ENCODE results near the gene RASAL1.

RASAL1 gene

GRCh38 chr12:113115455-113116126, 20.0 kb downstream of the RASAL1 start:
- no peak for DNase-seq (ENCODE audit: low spot score)

- DNase-seq (ENCODE audit: low spot score): no peak
Observed at GRCh38 chr12:113114447-113115178, 20.9 kb downstream of the RASAL1 start.

- DNase-seq (ENCODE audit: low spot score): no peak
Observed at GRCh38 chr12:113113397-113113796, 22.2 kb downstream of the RASAL1 start.

- no peak for DNase-seq (ENCODE audit: low spot score)
Observed at GRCh38 chr12:113112043-113112899, 23.3 kb downstream of the RASAL1 start.

DNA sequence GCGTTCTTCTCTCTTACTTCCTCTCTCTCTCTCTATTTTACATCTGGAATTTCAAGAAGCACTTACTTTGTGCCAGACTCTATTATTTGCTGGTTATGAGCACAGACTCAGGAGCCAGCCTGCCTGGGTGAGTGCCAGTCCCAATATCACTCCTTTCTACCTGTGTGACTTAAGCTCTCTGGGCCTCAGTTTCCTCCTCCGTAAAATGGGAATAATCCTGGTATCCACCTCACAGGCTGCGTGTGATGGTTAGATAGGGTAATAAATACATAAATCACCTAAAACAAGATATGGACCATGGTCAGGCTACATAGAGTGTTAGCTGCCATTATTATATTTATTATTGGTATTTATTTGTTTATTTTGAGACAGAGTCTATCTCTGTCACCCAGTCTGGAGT, 24.3 kb downstream of the RASAL1 start:
- DNase-seq (ENCODE audit: low spot score): no peak

GRCh38 chr12:113109872-113110599, 25.5 kb downstream of the RASAL1 start:
- DNase-seq (ENCODE audit: low spot score): no peak

GRCh38 chr12:113109360-113109759, 26.2 kb downstream of the RASAL1 start:
- no peak for DNase-seq (ENCODE audit: low spot score)

GRCh38 chr12:113108308-113108707, 27.3 kb downstream of the RASAL1 start:
- no peak for DNase-seq (ENCODE audit: low spot score)

DNA sequence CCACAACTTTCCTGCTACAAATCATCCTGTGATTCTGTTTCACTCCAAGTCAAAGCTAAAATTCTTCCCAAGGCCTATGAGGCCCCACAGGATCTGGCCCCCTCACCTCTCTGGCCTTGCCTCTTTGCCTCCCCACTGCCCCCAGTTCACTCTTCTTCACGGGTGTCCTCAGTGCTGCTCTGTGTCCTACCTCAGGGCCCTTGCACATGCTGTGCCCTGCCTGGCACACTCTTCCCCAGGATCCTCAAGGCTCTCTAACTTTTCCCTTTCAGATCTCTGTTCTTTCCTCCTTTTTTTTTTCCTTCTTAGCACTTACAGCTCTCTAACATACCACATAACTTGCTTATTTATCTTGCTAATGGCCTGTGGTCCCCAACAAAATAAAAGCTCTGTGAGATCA, 29.2 kb downstream of the RASAL1 start:
- DNase-seq (ENCODE audit: low spot score): no peak

DNA sequence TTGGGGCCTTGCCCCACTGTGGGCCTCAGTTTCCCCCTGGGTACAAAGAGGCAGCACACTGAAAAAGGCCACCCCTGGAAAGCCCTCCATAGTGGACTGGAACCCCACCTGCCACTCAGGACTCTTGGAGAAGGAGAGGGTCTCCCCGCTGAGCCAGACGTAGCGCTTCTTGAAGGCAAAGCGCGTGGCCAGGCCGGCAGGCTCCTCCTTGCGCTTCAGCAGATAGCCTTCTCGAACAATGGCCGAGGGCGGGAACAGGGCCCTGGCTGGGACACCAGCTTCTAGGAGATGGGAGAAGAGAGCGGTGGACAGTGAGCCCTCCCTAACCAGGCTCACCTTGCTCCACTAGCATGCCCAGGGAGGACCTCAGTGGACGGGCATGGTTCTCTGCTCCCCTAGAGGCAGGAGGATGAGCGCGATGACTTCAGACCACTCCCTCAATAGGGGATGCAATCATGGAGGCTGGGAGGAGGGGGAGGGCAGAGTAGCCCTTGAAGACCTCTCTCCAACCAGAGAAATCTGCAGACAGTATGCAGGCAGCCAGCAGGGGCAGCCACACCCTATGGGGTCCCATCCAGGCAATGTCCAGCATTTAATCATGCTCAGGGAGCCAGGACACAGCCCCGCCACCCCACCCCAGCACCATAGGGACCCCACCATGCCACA, 29.8 kb downstream of the RASAL1 start:
- DNase-seq (ENCODE audit: low spot score): no peak

DNA sequence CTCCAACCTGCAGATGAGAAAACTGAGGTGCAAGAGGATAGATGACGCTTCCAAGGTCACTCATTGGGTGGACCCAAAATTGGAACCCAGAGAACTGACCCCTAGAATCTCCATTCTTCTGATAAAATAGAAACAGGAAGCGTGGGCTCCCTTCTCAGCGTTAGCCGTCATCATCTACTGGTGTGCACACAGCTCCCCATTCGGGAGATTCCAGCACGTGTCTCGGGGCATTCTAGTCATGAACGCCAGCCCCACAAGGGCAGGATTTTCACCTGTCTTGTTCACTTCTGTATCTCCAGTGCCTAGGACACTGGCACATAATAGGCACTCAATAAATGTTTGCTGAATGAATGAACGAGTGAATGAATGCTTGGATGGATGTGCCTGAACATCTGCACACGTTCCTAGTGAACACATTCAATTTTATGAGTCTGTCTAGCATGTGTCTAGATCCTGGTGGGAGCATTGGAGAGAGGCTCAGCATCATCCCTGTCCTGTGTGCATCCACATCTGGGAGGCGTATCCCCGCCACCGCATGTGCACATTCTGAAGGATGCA, 30.5 kb downstream of the RASAL1 start:
- no peak for DNase-seq (ENCODE audit: low spot score)

GRCh38 chr12:113103756-113104450, 31.7 kb downstream of the RASAL1 start:
- peak; percentile 33 for DNase-seq (ENCODE audit: low spot score)

DNA sequence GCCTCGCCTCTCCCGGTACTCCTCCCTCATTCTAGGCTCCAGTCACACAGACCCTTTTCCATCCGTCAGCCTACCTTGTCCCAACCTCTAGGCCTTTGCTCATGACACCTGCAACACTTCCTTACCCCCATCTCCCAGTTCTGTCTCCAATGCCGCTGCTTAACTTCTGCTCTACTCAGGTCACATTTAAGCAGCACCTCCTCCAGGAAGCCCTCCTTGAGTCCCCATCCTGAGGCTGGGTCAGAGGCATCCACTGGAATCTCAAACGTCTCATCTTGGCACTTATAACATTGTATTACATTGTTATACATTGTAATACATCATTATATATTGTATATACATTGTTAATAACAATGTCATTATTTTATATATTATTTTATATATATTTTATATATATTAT, 32.8 kb downstream of the RASAL1 start:
- DNase-seq (ENCODE audit: low spot score): no peak

DNA sequence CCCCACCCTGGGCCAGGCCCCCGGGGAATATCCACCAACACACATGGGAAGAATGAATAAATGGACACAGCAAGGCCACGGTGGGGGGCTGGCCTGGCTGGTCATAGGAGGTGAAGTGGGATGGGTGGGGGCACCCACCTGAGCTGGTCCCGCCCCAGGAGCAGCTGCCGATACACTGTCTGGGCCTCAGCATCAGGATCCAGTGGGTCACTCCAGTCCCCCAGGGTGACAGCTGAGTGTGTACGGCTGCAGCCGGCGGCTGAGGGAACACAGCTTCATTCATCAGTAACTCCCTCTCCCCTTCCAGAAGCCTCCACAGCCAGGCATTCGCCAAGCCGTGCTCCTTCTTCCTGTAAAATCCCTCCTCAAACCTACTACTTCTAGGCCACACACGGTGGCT, 33.8 kb downstream of the RASAL1 start:
- DNase-seq (ENCODE audit: low spot score): no peak

DNA sequence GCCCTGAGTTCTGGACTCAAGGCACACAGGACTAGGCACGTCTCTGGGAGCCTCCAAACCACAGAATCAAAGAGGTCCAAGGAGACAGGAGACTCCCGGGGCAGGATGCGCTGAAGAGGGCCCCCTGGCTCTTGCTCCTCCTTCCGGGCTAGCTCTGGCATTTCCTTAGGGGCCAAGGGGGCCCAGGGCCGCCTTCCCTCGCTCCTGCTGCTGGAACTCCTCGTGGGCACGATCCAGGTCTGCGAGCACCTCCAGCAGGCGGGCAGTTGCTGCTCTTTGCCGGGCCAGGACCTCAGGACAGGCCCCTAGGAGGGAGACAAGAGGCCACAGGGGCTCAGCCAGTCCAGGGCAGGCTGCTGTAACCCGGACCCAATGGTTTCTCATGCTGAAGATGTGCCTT, 35.8 kb downstream of the RASAL1 start:
- no peak for DNase-seq (ENCODE audit: low spot score)

DNA sequence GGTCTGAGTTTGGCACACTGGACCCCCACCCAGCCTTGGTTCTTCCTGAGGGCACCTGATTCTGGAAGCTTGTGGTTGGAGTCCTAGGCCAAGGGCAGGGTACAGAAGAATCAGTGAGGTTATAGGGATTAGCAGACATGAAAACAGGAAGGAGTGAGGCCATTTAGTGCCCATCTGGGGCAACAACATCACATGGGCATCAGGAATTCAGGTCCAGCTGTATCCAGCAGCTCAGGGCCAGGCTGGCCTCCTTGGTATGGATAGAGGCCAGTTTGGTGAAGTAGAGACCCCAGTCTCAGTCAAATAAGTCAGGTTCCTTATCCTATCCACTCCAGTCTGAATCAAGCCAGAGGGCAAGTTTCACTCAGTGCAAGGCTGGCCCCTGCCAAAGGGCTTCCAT, 36.2 kb downstream of the RASAL1 start:
- no peak for DNase-seq (ENCODE audit: low spot score)

DNA sequence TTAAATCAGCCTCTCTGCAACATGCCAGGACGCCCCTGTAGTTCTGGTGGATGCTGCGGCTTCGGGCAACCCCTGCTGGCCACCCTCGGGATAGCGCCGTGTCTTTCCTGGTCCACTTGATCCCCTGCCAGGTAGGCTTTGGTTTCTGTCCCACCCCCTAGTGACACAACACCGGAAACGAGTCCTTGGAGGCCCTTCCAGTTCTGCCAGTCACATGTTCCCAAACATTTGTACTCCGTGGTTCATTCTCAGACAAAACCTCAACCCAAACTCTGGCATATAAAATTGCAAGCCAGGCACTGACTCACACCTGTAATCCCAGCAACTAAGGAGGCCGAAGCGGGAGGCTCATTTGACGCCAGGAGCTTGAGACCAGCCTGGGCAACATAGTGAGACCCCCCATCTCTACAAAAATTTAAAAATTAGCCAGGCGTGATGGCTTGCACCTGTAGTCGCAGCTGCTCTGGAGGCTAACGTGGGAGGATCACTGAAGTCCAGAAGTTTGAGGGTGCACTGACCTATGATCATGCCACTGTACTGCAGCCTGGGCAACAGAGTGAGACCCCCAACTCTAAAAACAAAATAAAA, 37.0 kb downstream of the RASAL1 start:
- DNase-seq (ENCODE audit: low spot score): peak; percentile 57

DNA sequence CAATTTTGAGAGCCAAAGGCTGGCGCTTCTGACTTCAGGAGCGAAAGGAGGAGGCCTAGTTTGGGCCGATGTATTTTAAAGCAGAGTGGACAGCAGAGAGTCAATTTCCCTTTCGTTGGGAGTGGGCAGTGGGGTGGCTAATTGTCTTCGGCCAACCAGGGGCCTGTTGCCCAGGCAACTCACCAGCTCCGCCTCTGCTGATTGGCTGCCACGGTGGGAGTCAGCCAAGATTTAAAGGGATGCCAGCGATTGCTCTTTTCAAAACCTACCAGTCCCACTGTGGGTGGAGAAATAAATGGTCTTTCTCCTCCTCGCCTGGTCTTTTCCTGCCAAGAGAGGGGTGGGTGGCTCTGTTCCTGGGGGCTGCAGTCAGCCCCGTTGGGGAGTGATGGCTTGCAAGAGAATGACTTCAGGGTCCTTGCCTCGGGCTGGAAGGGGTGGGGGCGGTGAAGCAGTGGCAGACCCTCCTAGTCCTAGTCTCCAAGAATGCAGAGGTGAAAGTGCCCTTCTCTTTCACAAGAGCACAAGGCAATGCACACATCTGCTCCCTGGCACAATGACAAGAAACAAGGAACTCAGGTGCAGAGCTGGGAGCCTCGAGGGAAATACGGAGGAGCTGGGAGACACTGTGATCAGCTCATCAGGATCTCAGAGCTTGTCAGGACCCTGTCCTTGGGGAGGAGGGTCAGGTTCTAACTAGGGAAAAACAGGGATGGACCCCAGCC, 37.7 kb downstream of the RASAL1 start:
- DNase-seq (ENCODE audit: low spot score): no peak

DNA sequence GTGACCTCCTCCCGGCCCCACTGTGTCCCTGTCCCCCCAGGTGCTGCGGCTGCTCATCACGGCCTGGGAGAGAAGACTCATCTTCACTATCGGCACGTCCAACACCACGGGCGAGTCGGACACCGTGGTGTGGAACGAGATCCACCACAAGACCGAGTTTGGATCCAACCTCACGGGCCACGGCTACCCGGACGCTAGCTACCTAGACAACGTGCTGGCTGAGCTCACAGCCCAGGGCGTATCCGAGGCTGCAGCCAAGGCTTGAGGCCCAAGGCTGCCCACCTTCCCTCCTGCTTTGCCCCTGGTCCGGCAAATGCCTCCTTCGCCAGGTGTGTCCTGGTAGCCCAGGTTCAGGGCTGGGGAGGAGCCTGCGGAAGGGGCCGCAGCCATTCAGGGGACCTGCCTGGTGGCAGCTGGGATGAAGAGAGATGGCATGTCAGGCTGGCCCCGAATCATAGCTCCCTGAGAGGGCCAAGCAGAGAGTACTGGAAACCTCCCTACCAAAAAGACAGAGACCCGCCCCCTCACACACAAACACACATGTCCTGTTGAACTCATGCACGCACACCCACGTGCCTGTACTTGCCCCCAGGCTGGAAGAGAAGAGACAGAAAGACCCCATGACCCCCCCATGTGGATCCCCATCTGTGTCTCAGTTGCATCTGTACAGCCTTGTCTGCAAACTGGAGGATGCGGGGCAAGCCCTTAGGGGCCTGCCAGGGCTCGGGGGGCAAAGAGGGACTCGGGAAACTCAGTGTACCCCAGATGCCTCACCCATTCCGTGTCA, 38.7 kb downstream of the RASAL1 start:
- no peak for DNase-seq (ENCODE audit: low spot score)

Data from activated CD4-positive, alpha-beta T cell treated with anti-CD3 and anti-CD28 coated beads, Interleukin-2, Interleukin-4, amounts not matched to agents 100 ng/mL and 50 ng/mL, durations not matched to agents 16 hours and 8 hours (primary cell).